HG03521 (cell line): Measurements from ENCODE around the gene SLFN11.
"Not testable (repeated sequence)": the region's sequence is repeated elsewhere in the genome, so short reads cannot be mapped to it uniquely, and the experiment has no call there.

Source experiments
- ATAC-seq: cut with Tn5 transposase; IDR thresholded peaks from one replicate; pipeline ENCODE4 v1.9.1; 2021; ENCODE audit warnings: mild to moderate bottlenecking, moderate library complexity; ENCODE audit not compliant: unreplicated experiment

SLFN11 gene

GRCh38 chr17:35312346-35312745 is 61.1 kb downstream of the SLFN11 start:
- no peak for ATAC-seq

GRCh38 chr17:35309345-35309744 is 64.1 kb downstream of the SLFN11 start:
- not testable (repeated sequence) for ATAC-seq
